ENCODE measurements around the gene VRK3. TPM values are rescaled to one million over a fixed set of nuclear protein-coding genes. Genes with fewer than 3 reads are reported as not detected.
"Not testable (repeated sequence)": the region's sequence is repeated elsewhere in the genome, so short reads cannot be mapped to it uniquely, and the experiment has no call there.

The VRK3 gene
- total RNA-seq, 5 donors from 2014 or later (not counting 1 experiment from before 2014, with no cell fraction given), result 84.0 to 104 (median 99.3) TPM

DNA sequence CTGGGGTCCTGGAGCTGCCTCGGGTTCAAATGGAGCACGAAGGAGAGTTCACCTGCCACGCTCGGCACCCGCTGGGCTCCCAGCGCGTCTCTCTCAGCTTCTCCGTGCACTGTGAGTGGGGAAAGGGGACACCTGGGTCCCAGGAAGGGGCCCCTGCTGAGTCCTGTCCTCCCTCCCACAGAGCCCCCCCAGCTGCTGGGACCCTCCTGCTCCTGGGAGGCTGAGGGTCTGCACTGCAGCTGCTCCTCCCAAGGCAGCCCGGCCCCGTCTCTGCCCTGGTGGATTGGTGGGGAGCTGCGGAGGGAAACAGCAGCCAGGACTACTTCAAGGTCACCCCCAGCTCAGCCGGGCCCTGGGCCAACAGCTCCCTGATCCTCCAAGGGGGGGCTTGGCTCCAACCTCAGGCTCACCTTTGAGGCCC, 53.2 kb downstream of the VRK3 start:
- H3K9me3 Mint-ChIP-seq, result no peaks in the 10 kb centered on the region
- Histone ChIP-seq H3K27ac (ENCODE audit: low read length) (no peak overlapping the region), H3K4me1 (ENCODE audit: control insufficient read depth in 1 of 2, extremely low read depth in 1 of 2, insufficient read depth in 2 of 2, low read length in 2 of 2) (no peaks in the 10 kb centered on the region), H3K36me3 (ENCODE audit: control insufficient read depth in 2 of 2, extremely low read depth in 1 of 2, insufficient read depth in 1 of 2, low read length in 1 of 2) (peaks cover 3 to 17% of the 10 kb centered on the region in 2 donors), H3K9me3 (no peaks in the 10 kb centered on the region), H3K4me3 (ENCODE audit: control insufficient read depth in 1 of 2, extremely low read depth in 1 of 2, low read length in 1 of 2) (no peak overlapping the region), H3K27me3 (replicated peaks in 1 of 2; ENCODE audit: control insufficient read depth in 2 of 2, extremely low read depth in 1 of 2, insufficient read depth in 2 of 2, low read length in 1 of 2) (peaks cover 0 to 19% of the 10 kb centered on the region in 2 experiments)
- H3K27me3 Mint-ChIP-seq, result peaks cover 2 to 13% of the 10 kb centered on the region in 2 donors
- ATAC-seq (replicated peaks in 1 of 4) (peak in 1 of 4 experiments; percentile 24), DNase-seq (no peak)
- no peak overlapping the region for H3K4me3 Mint-ChIP-seq
- peaks cover 10% of the 10 kb centered on the region for H3K36me3 Mint-ChIP-seq
- no peak overlapping the region for H3K27ac Mint-ChIP-seq
- ChIA-PET CTCF (no interaction called here), POLR2A (no interaction called here)
- no peaks in the 10 kb centered on the region for H3K4me1 Mint-ChIP-seq
- WGBS (ENCODE audit: insufficient coverage), result no CpG with 5 or more reads among the region's 12 CpGs

DNA sequence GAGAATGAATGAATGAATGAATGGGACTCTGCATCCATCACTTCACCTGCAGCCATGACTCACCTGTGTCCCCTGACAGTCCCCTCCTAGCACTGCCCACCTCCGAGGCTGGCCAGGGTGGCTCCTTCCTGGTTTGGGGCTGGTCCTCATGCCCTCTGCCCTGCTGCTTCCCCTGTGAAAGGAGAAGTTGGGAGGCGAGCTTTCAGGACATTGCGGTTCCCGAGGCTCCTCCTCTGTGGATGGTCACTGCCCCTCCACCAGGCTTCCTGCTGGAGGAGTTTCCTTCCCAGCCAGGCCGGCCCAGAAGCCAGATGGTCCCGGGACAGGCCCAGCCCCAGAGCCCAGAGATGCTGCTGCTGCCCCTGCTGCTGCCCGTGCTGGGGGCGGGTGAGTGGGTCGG, 55.8 kb downstream of the VRK3 start:
- H3K4me3 Mint-ChIP-seq; POLR2A ChIA-PET; DNase-seq; H3K36me3 Mint-ChIP-seq; H3K9me3 ChIP-seq; H3K4me1 Mint-ChIP-seq; H3K4me1 ChIP-seq (ENCODE audit: control insufficient read depth in 1 of 2, extremely low read depth in 1 of 2, insufficient read depth in 2 of 2, low read length in 2 of 2); H3K4me3 ChIP-seq (ENCODE audit: control insufficient read depth in 1 of 2, extremely low read depth in 1 of 2, low read length in 1 of 2); H3K27ac ChIP-seq (ENCODE audit: low read length); H3K36me3 ChIP-seq (ENCODE audit: control insufficient read depth in 2 of 2, extremely low read depth in 1 of 2, insufficient read depth in 1 of 2, low read length in 1 of 2); CTCF ChIA-PET; H3K27ac Mint-ChIP-seq; H3K9me3 Mint-ChIP-seq; ATAC-seq (replicated peaks in 1 of 4): not testable (repeated sequence)
- H3K27me3 ChIP-seq (replicated peaks in 1 of 2; ENCODE audit: control insufficient read depth in 2 of 2, extremely low read depth in 1 of 2, insufficient read depth in 2 of 2, low read length in 1 of 2), result peaks cover 0 to 28% of the 10 kb centered on the region in 2 experiments
- H3K27me3 Mint-ChIP-seq, result peaks cover 10 to 24% of the 10 kb centered on the region in 2 donors
- no CpG with 5 or more reads among the region's 9 CpGs for WGBS (ENCODE audit: insufficient coverage)

DNA sequence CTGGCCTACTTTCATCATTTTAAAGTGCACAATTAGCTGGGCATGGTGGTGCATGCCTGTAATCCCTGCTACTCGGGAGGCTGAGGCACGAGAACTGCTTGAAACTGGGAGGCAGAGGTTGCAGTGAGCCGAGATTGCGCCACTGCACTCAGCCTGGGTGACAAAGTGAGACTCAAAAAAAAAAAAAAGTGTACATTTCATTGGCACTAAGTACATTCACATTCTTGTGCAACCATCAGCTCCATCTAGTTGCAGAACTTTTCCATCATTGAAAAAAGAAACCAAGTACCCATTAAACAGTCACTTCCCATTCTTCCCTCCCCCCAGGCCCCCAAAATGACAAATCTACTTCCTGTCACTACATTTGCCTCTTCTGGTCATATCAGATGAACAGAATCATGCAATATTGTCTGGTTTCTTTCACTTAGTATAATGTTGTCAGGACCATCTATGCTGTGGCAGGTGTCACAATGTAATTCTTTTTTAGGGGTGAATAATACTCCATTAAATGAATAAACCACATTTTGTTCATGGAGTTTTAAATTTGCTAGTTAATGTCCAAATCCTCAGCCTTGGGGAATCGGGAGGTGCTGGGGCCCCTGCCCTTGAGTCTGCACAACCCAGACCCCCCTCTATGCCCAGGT, 56.8 kb downstream of the VRK3 start:
- H3K36me3 Mint-ChIP-seq, result no peaks in the 10 kb centered on the region
- no peak overlapping the region for H3K27ac Mint-ChIP-seq
- POLR2A ChIA-PET, result no interaction called here
- no peak overlapping the region for H3K4me3 Mint-ChIP-seq
- Histone ChIP-seq H3K36me3 (ENCODE audit: control insufficient read depth in 2 of 2, extremely low read depth in 1 of 2, insufficient read depth in 1 of 2, low read length in 1 of 2) (no peaks in the 10 kb centered on the region), H3K4me1 (ENCODE audit: control insufficient read depth in 1 of 2, extremely low read depth in 1 of 2, insufficient read depth in 2 of 2, low read length in 2 of 2) (no peaks in the 10 kb centered on the region), H3K27ac (ENCODE audit: low read length) (no peak overlapping the region), H3K4me3 (ENCODE audit: control insufficient read depth in 1 of 2, extremely low read depth in 1 of 2, low read length in 1 of 2) (no peak overlapping the region), H3K9me3 (no peaks in the 10 kb centered on the region), H3K27me3 (replicated peaks in 1 of 2; ENCODE audit: control insufficient read depth in 2 of 2, extremely low read depth in 1 of 2, insufficient read depth in 2 of 2, low read length in 1 of 2) (peaks cover 0 to 28% of the 10 kb centered on the region in 2 experiments)
- no peak for ATAC-seq (replicated peaks in 1 of 4)
- no peak for DNase-seq
- 81% methylated on average over 4 of the region's 5 CpGs for WGBS (ENCODE audit: insufficient coverage)
- H3K4me1 Mint-ChIP-seq, result no peaks in the 10 kb centered on the region
- peaks cover 12 to 24% of the 10 kb centered on the region in 2 donors for H3K27me3 Mint-ChIP-seq
- CTCF ChIA-PET, result no interaction called here
- H3K9me3 Mint-ChIP-seq, result no peaks in the 10 kb centered on the region

DNA sequence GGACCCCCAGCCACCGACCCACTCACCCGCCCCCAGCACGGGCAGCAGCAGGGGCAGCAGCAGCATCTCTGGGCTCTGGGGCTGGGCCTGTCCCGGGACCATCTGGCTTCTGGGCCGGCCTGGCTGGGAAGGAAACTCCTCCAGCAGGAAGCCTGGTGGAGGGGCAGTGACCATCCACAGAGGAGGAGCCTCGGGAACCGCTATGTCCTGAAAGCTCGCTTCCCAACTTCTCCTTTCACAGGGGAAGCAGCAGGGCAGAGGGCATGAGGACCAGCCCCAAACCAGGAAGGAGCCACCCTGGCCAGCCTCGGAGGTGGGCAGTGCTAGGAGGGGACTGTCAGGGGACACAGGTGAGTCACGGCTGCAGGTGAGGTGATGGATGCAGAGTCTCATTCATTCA, 64.2 kb downstream of the VRK3 start, which contains the start of gene SIGLEC11:
TSS of gene SIGLEC11 (minus strand) at position 193 of the 400 bp plus-strand sequence. CDS start at position 102, 91 bp downstream.
- H3K27ac Mint-ChIP-seq; H3K9me3 ChIP-seq; H3K4me3 ChIP-seq (ENCODE audit: control insufficient read depth in 1 of 2, extremely low read depth in 1 of 2, low read length in 1 of 2); H3K27ac ChIP-seq (ENCODE audit: low read length); H3K4me1 Mint-ChIP-seq; H3K36me3 ChIP-seq (ENCODE audit: control insufficient read depth in 2 of 2, extremely low read depth in 1 of 2, insufficient read depth in 1 of 2, low read length in 1 of 2); DNase-seq; CTCF ChIA-PET; H3K4me3 Mint-ChIP-seq; ATAC-seq (replicated peaks in 1 of 4); POLR2A ChIA-PET; H3K36me3 Mint-ChIP-seq; H3K9me3 Mint-ChIP-seq; H3K4me1 ChIP-seq (ENCODE audit: control insufficient read depth in 1 of 2, extremely low read depth in 1 of 2, insufficient read depth in 2 of 2, low read length in 2 of 2): not testable (repeated sequence)
- peaks cover 11 to 25% of the 10 kb centered on the region in 2 donors for H3K27me3 Mint-ChIP-seq
- peaks cover 0 to 11% of the 10 kb centered on the region in 2 experiments for H3K27me3 ChIP-seq (replicated peaks in 1 of 2; ENCODE audit: control insufficient read depth in 2 of 2, extremely low read depth in 1 of 2, insufficient read depth in 2 of 2, low read length in 1 of 2)
- WGBS (ENCODE audit: insufficient coverage), result no CpG with 5 or more reads among the region's 10 CpGs

DNA sequence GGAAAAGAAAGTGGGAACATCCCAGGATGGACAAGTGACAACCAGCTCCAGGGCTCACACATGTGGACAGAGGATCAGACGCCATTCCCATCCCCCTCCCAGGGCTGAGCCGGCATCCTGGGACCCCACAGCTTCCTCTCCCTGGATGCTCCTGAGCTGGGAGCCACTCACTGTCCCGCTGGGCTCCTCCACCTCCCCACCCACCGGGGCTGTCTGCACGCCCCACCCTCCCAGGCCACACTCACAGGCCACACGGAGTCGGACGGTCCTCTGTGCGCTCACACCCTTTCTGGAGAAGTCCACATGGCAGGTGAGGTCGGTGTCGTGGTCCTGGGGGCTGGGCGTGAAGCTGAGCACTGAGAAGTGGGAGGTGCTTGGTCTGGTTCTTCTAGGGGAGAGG, 65.3 kb downstream of the VRK3 start:
- H3K27me3 Mint-ChIP-seq, result peaks cover 17 to 22% of the 10 kb centered on the region in 2 donors
- no CpG with 5 or more reads among the region's 12 CpGs for WGBS (ENCODE audit: insufficient coverage)
- H3K27ac ChIP-seq (ENCODE audit: low read length); H3K4me3 Mint-ChIP-seq; H3K4me1 Mint-ChIP-seq; H3K4me1 ChIP-seq (ENCODE audit: control insufficient read depth in 1 of 2, extremely low read depth in 1 of 2, insufficient read depth in 2 of 2, low read length in 2 of 2); CTCF ChIA-PET; DNase-seq; POLR2A ChIA-PET; H3K4me3 ChIP-seq (ENCODE audit: control insufficient read depth in 1 of 2, extremely low read depth in 1 of 2, low read length in 1 of 2); H3K27ac Mint-ChIP-seq; H3K9me3 Mint-ChIP-seq; H3K36me3 ChIP-seq (ENCODE audit: control insufficient read depth in 2 of 2, extremely low read depth in 1 of 2, insufficient read depth in 1 of 2, low read length in 1 of 2); ATAC-seq (replicated peaks in 1 of 4); H3K36me3 Mint-ChIP-seq; H3K9me3 ChIP-seq: not testable (repeated sequence)
- H3K27me3 ChIP-seq (replicated peaks in 1 of 2; ENCODE audit: control insufficient read depth in 2 of 2, extremely low read depth in 1 of 2, insufficient read depth in 2 of 2, low read length in 1 of 2), result peaks cover 0 to 10% of the 10 kb centered on the region in 2 experiments

DNA sequence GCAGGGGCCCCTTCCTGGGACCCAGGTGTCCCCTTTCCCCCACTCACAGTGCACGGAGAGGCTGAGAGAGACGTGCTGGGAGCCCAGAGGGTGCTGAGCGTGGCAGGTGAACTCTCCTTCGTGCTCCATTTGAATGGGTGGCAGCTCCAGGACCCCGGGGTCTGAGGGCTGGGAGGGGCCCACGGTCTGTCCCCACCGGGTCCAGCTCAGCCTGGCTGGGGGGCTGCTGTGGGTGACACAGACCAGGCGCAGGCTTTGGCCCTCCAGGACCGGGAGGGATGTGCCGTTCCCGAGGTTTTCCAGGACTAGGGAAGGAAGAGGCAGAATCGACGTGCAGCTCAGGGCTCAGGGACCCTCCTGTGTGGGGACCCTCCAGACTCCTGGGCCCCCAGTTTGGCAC, 66.6 kb downstream of the VRK3 start:
- peaks cover 19 to 20% of the 10 kb centered on the region in 2 donors for H3K27me3 Mint-ChIP-seq
- ATAC-seq (replicated peaks in 1 of 4); H3K4me3 Mint-ChIP-seq; H3K4me1 Mint-ChIP-seq; H3K9me3 ChIP-seq; CTCF ChIA-PET; DNase-seq; H3K36me3 Mint-ChIP-seq; H3K9me3 Mint-ChIP-seq; H3K27ac Mint-ChIP-seq; H3K4me1 ChIP-seq (ENCODE audit: control insufficient read depth in 1 of 2, extremely low read depth in 1 of 2, insufficient read depth in 2 of 2, low read length in 2 of 2); H3K4me3 ChIP-seq (ENCODE audit: control insufficient read depth in 1 of 2, extremely low read depth in 1 of 2, low read length in 1 of 2); POLR2A ChIA-PET; H3K27ac ChIP-seq (ENCODE audit: low read length); H3K36me3 ChIP-seq (ENCODE audit: control insufficient read depth in 2 of 2, extremely low read depth in 1 of 2, insufficient read depth in 1 of 2, low read length in 1 of 2): not testable (repeated sequence)
- peaks cover 0 to 15% of the 10 kb centered on the region in 2 experiments for H3K27me3 ChIP-seq (replicated peaks in 1 of 2; ENCODE audit: control insufficient read depth in 2 of 2, extremely low read depth in 1 of 2, insufficient read depth in 2 of 2, low read length in 1 of 2)
- 69% methylated on average over 12 of the region's 13 CpGs for WGBS (ENCODE audit: insufficient coverage)
